ENCODE measurements around the gene VTN.

Gene VTN

GRCh38 chr17:28318759-28319597, 51.1 kb downstream of the VTN start, which contains the start of gene TMEM97:
TSS of gene TMEM97 (plus strand) at chr17:28319200. CDS start at chr17:28319240, 40 bp downstream.
- DNase-seq (ENCODE audit: low read depth), result peak; percentile 92

- DNase-seq (ENCODE audit: low read depth), result no peak
These were observed 51.9 kb downstream of the VTN start for GRCh38 chr17:28317966-28318758.
